GM21360 (cell line): ENCODE results near the gene CERCAM.

Source experiments
- ATAC-seq: cut with Tn5 transposase; IDR thresholded peaks from one replicate; pipeline ENCODE4 v1.9.1; 2021; ENCODE audit warnings: mild to moderate bottlenecking, moderate library complexity; ENCODE audit not compliant: unreplicated experiment

CERCAM gene

GRCh38 chr9:128455849-128456612 is 35.4 kb downstream of the CERCAM start, which contains the start of gene ODF2:
Gene ODF2 (plus strand): TSS chr9:128456006. CDS start chr9:128456092, 86 bp downstream.
- ATAC-seq: peak; percentile 77

DNA sequence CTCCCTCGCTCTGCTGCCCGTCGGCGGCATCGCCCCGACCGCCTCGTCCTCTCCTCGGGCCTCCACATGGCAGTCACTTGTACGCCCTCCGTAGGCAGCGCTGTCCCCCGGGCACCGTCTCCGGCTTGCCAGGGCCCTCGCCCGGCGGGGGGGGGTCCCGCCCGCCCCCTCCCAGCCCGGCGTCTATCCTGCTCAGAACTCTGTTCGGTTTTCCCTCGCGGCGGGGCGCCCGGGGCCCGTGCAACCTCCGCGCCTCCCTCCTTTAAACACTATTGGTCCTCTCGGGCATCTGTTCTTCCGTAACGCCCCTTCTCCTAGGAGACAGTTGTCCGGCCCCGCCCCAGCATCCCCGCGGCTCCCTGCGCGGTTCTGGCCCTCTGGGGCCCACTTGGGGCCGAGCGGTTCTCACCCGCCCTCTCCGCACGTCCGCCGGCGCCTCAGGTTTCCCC is 36.0 kb downstream of the CERCAM start:
- peak; percentile 46 for ATAC-seq

DNA sequence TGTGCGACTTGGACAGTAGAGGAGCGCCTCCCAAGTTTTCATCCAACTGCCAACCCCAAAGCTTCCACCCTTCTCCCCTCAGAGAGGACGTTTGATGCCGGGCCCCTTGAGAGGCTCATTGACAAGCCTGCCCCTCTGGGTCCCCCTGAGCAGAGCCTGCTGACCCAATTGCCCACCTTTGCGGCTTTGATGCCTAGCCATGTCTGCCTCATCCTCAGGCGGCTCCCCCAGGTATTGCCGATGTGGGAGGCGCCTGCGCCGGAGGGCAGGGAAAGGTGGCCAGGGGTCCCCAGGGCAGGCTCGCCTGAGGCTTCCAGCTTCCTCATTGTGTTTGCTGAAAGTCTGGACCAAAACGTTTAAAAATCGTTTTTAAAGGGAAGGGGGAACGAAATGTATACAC is 36.5 kb downstream of the CERCAM start:
- no peak for ATAC-seq

- no peak for ATAC-seq
Observed at GRCh38 chr9:128459011-128459410, 38.4 kb downstream of the CERCAM start.

GRCh38 chr9:128469070-128469469 is 48.4 kb downstream of the CERCAM start:
- ATAC-seq: no peak

- ATAC-seq: no peak
Observed at GRCh38 chr9:128470560-128470959, 49.9 kb downstream of the CERCAM start.

DNA sequence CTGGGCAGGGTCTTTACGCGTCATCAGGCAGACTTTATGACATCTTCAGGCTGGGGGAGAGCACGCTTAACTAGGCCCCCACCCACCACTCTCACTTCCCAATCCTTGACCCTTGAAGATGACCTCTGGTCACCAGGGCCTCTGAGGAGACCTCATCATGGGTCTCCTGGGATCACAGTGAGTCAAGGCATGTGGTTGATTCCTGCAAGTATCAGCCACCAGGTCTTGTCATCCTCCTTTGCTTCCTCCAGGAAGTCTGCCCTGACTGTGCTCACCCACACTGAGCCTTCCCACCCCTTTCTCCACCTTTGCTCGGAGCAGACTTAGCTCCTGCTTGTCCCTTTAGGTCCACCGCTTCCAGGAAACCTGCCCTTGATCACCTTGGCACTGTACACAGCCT is 52.4 kb downstream of the CERCAM start:
- no peak for ATAC-seq

- no peak for ATAC-seq
Observed at GRCh38 chr9:128475867-128476266, 55.2 kb downstream of the CERCAM start.

DNA sequence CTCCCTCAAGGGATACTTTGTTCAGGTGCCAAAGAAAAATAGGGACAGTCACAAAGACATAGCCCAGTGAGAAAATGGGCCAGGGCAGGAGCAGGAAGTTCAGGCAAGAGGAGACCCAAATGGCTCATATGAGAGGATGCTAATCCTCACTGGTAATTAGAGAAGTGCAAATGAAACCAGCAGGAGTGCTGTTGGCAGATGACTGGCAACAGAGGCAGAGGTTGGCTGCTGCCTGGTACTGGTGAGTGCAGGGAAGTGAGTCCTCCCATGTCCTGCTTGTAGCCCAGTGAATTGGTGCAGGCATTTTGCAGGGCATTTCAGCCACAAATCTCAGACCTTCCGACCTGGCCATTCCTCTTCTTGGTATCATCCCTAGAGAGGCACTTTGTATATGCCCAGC is 58.6 kb downstream of the CERCAM start:
- no peak for ATAC-seq

GRCh38 chr9:128481561-128481960 is 60.9 kb downstream of the CERCAM start:
- no peak for ATAC-seq

- ATAC-seq: no peak
Observed at GRCh38 chr9:128482186-128482585, 61.5 kb downstream of the CERCAM start.

DNA sequence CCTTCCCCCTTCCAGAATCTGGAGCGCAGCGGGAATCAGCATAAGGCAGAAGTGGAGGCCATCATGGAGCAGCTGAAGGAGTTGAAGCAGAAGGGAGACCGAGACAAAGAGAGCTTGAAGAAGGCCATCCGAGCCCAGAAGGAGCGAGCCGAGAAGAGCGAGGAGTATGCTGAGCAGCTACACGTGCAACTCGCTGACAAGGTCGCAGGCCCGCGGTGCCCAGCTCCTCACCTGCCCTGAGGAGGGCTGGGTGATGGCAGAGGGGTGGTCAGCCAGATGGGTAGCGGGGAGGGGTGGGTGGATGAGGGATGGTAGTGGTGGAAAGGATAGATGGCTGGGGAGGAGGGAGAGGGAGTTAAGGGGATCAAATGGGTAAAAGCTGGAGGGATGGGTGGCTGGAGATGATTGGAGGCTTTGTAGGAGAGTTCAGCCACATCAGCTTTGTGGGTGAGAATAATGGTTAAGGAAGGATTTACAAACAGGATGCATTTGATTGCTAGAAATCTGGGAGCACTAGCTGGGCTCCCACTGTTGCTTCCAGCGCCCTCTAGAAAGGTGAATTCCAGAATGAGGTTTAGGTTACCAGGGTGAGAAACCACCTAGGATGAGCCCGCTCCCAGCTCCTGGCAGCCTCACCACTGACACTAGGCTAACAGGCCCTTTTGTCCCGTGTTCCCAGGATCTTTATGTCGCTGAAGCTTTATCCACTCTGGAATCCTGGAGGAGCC is 64.2 kb downstream of the CERCAM start:
- no peak for ATAC-seq

GRCh38 chr9:128485414-128485855 is 64.8 kb downstream of the CERCAM start:
- ATAC-seq: no peak

GRCh38 chr9:128486201-128486600 is 65.5 kb downstream of the CERCAM start:
- ATAC-seq: no peak
